Fibroblast of lung (primary cell): ENCODE measurements around the gene ATP8A2.

Source experiments
- EZH2 ChIP-seq: IDR thresholded peaks from 2 replicates; pipeline ENCODE4 v1.5.1; 2012; ENCODE audit warnings: low read length, control low read depth, mild to moderate bottlenecking; ENCODE audit errors: missing control alignments
- TF ChIP-seq, protein P1 (sequence below), 2 donors: IDR thresholded peaks in 1 of 2; conservative IDR thresholded peaks in 1 of 2; 1 replicate in 1 of 2; 2 replicates in 1 of 2; pipeline ENCODE4 v1.5.1; 2011 to 2012; ENCODE audit warnings: low read length in 2 of 2, control low read depth in 1 of 2, inconsistent platforms in 1 of 2, low read depth in 1 of 2, mild to moderate bottlenecking in 1 of 2

- TF ChIP-seq, protein P1, sequence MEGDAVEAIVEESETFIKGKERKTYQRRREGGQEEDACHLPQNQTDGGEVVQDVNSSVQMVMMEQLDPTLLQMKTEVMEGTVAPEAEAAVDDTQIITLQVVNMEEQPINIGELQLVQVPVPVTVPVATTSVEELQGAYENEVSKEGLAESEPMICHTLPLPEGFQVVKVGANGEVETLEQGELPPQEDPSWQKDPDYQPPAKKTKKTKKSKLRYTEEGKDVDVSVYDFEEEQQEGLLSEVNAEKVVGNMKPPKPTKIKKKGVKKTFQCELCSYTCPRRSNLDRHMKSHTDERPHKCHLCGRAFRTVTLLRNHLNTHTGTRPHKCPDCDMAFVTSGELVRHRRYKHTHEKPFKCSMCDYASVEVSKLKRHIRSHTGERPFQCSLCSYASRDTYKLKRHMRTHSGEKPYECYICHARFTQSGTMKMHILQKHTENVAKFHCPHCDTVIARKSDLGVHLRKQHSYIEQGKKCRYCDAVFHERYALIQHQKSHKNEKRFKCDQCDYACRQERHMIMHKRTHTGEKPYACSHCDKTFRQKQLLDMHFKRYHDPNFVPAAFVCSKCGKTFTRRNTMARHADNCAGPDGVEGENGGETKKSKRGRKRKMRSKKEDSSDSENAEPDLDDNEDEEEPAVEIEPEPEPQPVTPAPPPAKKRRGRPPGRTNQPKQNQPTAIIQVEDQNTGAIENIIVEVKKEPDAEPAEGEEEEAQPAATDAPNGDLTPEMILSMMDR (conservative IDR thresholded peaks at IDR 0.05 in 1 of 2, IDR thresholded peaks at IDR 0.05 in 1 of 2; ENCODE audit: low read depth in 1 of 2, low read length in 2 of 2), result no peak
- no peak for TF ChIP-seq EZH2
These were observed 695.8 kb downstream of the ATP8A2 start for GRCh38 chr13:26067601-26068000.
